ENCODE measurements around the gene ZNF563.

DNA sequence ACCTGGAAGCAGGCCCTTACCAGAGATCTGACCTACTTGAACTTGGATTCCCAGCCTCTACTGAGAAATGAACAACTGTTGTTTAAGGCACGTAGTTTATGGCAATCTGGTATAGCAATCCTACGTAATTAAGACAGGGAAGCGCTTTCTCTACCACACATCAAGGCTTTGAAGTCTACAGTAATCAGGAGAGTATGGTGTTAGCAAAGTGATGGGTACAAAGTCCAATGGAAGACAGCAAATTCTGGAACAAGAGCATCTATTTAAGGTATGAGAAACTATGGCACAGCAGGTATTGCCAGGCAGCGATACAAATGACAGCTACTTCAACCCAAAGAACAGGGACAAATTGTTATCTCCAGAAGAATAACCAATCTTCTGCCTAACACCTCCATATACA lies 3.1 kb downstream of the ZNF563 start:
- TF ChIP-seq, protein P1, sequence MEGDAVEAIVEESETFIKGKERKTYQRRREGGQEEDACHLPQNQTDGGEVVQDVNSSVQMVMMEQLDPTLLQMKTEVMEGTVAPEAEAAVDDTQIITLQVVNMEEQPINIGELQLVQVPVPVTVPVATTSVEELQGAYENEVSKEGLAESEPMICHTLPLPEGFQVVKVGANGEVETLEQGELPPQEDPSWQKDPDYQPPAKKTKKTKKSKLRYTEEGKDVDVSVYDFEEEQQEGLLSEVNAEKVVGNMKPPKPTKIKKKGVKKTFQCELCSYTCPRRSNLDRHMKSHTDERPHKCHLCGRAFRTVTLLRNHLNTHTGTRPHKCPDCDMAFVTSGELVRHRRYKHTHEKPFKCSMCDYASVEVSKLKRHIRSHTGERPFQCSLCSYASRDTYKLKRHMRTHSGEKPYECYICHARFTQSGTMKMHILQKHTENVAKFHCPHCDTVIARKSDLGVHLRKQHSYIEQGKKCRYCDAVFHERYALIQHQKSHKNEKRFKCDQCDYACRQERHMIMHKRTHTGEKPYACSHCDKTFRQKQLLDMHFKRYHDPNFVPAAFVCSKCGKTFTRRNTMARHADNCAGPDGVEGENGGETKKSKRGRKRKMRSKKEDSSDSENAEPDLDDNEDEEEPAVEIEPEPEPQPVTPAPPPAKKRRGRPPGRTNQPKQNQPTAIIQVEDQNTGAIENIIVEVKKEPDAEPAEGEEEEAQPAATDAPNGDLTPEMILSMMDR (IDR thresholded peaks at IDR 0.05 in 2 of 3, conservative IDR thresholded peaks at IDR 0.05 in 1 of 3; ENCODE audit: borderline replicate concordance in 1 of 3, insufficient read depth in 1 of 3, low read depth in 2 of 3, low read length in 2 of 3), result no peak
- no peak for TF ChIP-seq EZH2 (IDR thresholded peaks at IDR 0.05)

All from HCT116 (cell line).